GM23248 (cell line): ENCODE results near the gene RHOD. TPM values are rescaled to one million over a fixed set of nuclear protein-coding genes. Genes with fewer than 3 reads are reported as not detected.

ENCODE experiments used
- DNase-seq: peaks from one replicate; pipeline ENCODE4 v3.0.0-alpha.2; 2015
- H2AFZ ChIP-seq: fragments of 200-600 bp; sonication (generic); 2 replicates; pipeline ENCODE4 v1.6.1; 2016; ENCODE audit warnings: antibody characterized with exemption
- H3F3A ChIP-seq: fragments of 200-600 bp; sonication (generic); 2 replicates; pipeline ENCODE4 v1.6.1; 2016; ENCODE audit warnings: mild to moderate bottlenecking, antibody characterized with exemption, mixed run types; ENCODE audit not compliant: insufficient read depth
- H3K27ac ChIP-seq: fragments of 200-600 bp; sonication (generic); 2 replicates; pipeline ENCODE4 v1.5.1; 2016; ENCODE audit warnings: mild to moderate bottlenecking
- H3K27me3 ChIP-seq: fragments of 200-600 bp; sonication (generic); replicated peaks from 2 replicates; pipeline ENCODE4 v1.6.1; 2016; ENCODE audit warnings: mild to moderate bottlenecking; ENCODE audit not compliant: insufficient read depth
- H3K36me3 ChIP-seq: fragments of 200-600 bp; sonication (generic); 2 replicates; pipeline ENCODE4 v1.6.1; 2016; ENCODE audit warnings: low read depth, mild to moderate bottlenecking
- H3K4me1 ChIP-seq: fragments of 200-600 bp; sonication (generic); 2 replicates; pipeline ENCODE4 v1.6.1; 2016; ENCODE audit warnings: mild to moderate bottlenecking; ENCODE audit not compliant: insufficient read depth
- H3K4me2 ChIP-seq: fragments of 200-600 bp; sonication (generic); one replicate; pipeline ENCODE4 v1.6.1; 2016; ENCODE audit warnings: mild to moderate bottlenecking; ENCODE audit not compliant: unreplicated experiment
- H3K4me3 ChIP-seq: fragments of 200-600 bp; sonication (generic); 2 replicates; pipeline ENCODE4 v1.5.1; 2016; ENCODE audit warnings: mild to moderate bottlenecking
- H3K79me2 ChIP-seq: fragments of 200-600 bp; sonication (generic); 2 replicates; pipeline ENCODE4 v1.6.1; 2016; ENCODE audit warnings: mild to moderate bottlenecking; ENCODE audit not compliant: insufficient read depth
- H3K9ac ChIP-seq: fragments of 200-600 bp; sonication (generic); 2 replicates; pipeline ENCODE4 v1.6.1; 2016; ENCODE audit warnings: mild to moderate bottlenecking
- H3K9me2 ChIP-seq: fragments of 200-600 bp; sonication (generic); 2 replicates; pipeline ENCODE4 v1.6.1; 2016; ENCODE audit warnings: mixed run types, mild to moderate bottlenecking, moderate library complexity; ENCODE audit not compliant: insufficient read depth
- H3K9me3 ChIP-seq: fragments of 200-600 bp; sonication (generic); one replicate; pipeline ENCODE4 v1.6.1; 2017; ENCODE audit warnings: low read depth
- H4K20me1 ChIP-seq: fragments of 200-600 bp; sonication (generic); 2 replicates; pipeline ENCODE4 v1.6.0; 2016; ENCODE audit not compliant: insufficient read depth
- EZH2 ChIP-seq: fragments of 200-600 bp; sonication (generic); IDR thresholded peaks from 2 replicates; pipeline ENCODE4 v1.6.1; 2018; ENCODE audit warnings: antibody characterized with exemption, mild to moderate bottlenecking; ENCODE audit not compliant: insufficient read depth, poor library complexity, severe bottlenecking
- EZH2phosphoT487 ChIP-seq: fragments of 200-600 bp; sonication (generic); IDR thresholded peaks from 2 replicates; pipeline ENCODE4 v1.6.1; 2018; ENCODE audit warnings: antibody characterized with exemption, moderate library complexity, mild to moderate bottlenecking, low read depth; ENCODE audit not compliant: insufficient read depth
- WGBS, 2 experiments: methylation state at CpG; one replicate each; pipeline ENCODE4 v1.1.6; 2015 to 2017; ENCODE audit warnings: low lambda C conversion rate in 2 of 2, low coverage in 1 of 2; ENCODE audit errors: missing lambda C conversion rate in 2 of 2; 5-methylcytosine and 5-hydroxymethylcytosine counted together
- in situ Hi-C: fragments of 300-500 bp; cut with MboI; formaldehyde crosslinking; loops from 2 replicates; pipeline ENCODE4 v1.15.0; 2020
- polyA plus RNA-seq: library from polyadenylated mRNA; unstranded; fragments of >200 nt; fragmentation: Nextera tagmentation; extraction: Ambion mirVana; gene quantifications from 2 replicates; pipeline ENCODE4 v1.2.1, GENCODE V29; 2016
- total RNA-seq: library from RNA; depleted of rRNA; stranded (reverse); fragments of >200 nt; shearing (Covaris generic); gene quantifications from 2 replicates; pipeline ENCODE4 v1.2.3, GENCODE V29; 2014

The RHOD gene
- total and polyA plus RNA-seq, 2 experiments from 2014 or later: 28.7 to 32.3 TPM

- no peaks in the 10 kb centered on the region for H3K36me3 ChIP-seq
- H3K4me1 ChIP-seq: no peaks in the 10 kb centered on the region
- H3K27ac ChIP-seq: no peak overlapping the region
- TF ChIP-seq EZH2phosphoT487 (no peak), EZH2 (no peak)
- no peaks in the 10 kb centered on the region for H3K79me2 ChIP-seq
- no peak overlapping the region for H3K4me3 ChIP-seq
- H3K4me2 ChIP-seq: no peak overlapping the region
- DNase-seq: no peak
- no peaks in the 10 kb centered on the region for H3K27me3 ChIP-seq
- H3K9me3 ChIP-seq: no peaks in the 10 kb centered on the region
- no peaks in the 10 kb centered on the region for H4K20me1 ChIP-seq
- no peak overlapping the region for H2AFZ ChIP-seq
- no peak overlapping the region for H3K9ac ChIP-seq
- in situ Hi-C loops: no loop called here
- 54 to 57% methylated on average over 6 of the region's 6 CpGs for WGBS, 2 experiments
- no peaks in the 10 kb centered on the region for H3K9me2 ChIP-seq
- no peaks in the 10 kb centered on the region for H3F3A ChIP-seq
Measured at GRCh38 chr11:67098799-67099429, 42.3 kb downstream of the RHOD start.

GRCh38 chr11:67099831-67100324 lies 43.2 kb downstream of the RHOD start:
- H2AFZ ChIP-seq: no peak overlapping the region

GRCh38 chr11:67102664-67103063 lies 46.0 kb downstream of the RHOD start:
- Histone ChIP-seq H2AFZ (no peak overlapping the region), H3K27ac (no peak overlapping the region), H4K20me1 (no peaks in the 10 kb centered on the region), H3K4me1 (no peaks in the 10 kb centered on the region), H3K9me3 (no peaks in the 10 kb centered on the region), H3K79me2 (no peaks in the 10 kb centered on the region), H3K27me3 (no peaks in the 10 kb centered on the region), H3K36me3 (no peaks in the 10 kb centered on the region), H3K9me2 (no peaks in the 10 kb centered on the region), H3F3A (no peaks in the 10 kb centered on the region), H3K9ac (no peak overlapping the region), H3K4me3 (no peak overlapping the region), H3K4me2 (no peak overlapping the region)
- TF ChIP-seq EZH2phosphoT487 (no peak), EZH2 (no peak)
- no peak for DNase-seq
- in situ Hi-C loops: no loop called here
- 92 to 96% methylated on average over 6 to 8 of the region's 8 CpGs for WGBS, 2 experiments

More at GRCh38 chr11:67099831-67100324, 43.2 kb downstream of the RHOD start:
- WGBS, 2 experiments: 91 to 96% methylated on average over 6 of the region's 6 CpGs
- no peak for DNase-seq
- in situ Hi-C loops: no loop called here
- no peaks in the 10 kb centered on the region for H3K36me3 ChIP-seq
- H3K4me2 ChIP-seq: no peak overlapping the region
- no peaks in the 10 kb centered on the region for H3F3A ChIP-seq
- no peaks in the 10 kb centered on the region for H3K27me3 ChIP-seq
- H3K4me1 ChIP-seq: no peaks in the 10 kb centered on the region
- no peak overlapping the region for H3K4me3 ChIP-seq
- no peaks in the 10 kb centered on the region for H3K79me2 ChIP-seq
- no peaks in the 10 kb centered on the region for H3K9me2 ChIP-seq
- H4K20me1 ChIP-seq: no peaks in the 10 kb centered on the region
- no peaks in the 10 kb centered on the region for H3K9me3 ChIP-seq
- no peak overlapping the region for H3K9ac ChIP-seq
- H3K27ac ChIP-seq: no peak overlapping the region
- TF ChIP-seq EZH2 (no peak), EZH2phosphoT487 (no peak)

- H3K4me1 ChIP-seq: 0 out of 2 replicates have a peak, but pooled peaks cover under 1% of the 10 kb centered on the region
- DNase-seq: no peak
- no peaks in the 10 kb centered on the region for H3K9me2 ChIP-seq
- H3K4me2 ChIP-seq: no peak overlapping the region
- no peaks in the 10 kb centered on the region for H3K9me3 ChIP-seq
- no peaks in the 10 kb centered on the region for H3K27me3 ChIP-seq
- in situ Hi-C loops: no loop called here
- no peak overlapping the region for H2AFZ ChIP-seq
- H3K4me3 ChIP-seq: no peak overlapping the region
- peaks cover 3% of the 10 kb centered on the region; the same call in 1 of the 2 replicates for H3F3A ChIP-seq
- 72 to 81% methylated on average over 2 of the region's 2 CpGs for WGBS, 2 experiments
- TF ChIP-seq EZH2: no peak
- no peak for TF ChIP-seq EZH2phosphoT487
- no peaks in the 10 kb centered on the region for H3K36me3 ChIP-seq
- no peak overlapping the region for H3K27ac ChIP-seq
- no peaks in the 10 kb centered on the region for H4K20me1 ChIP-seq
- no peaks in the 10 kb centered on the region for H3K79me2 ChIP-seq
- no peak overlapping the region for H3K9ac ChIP-seq
Measured at GRCh38 chr11:67105964-67106363, 49.3 kb downstream of the RHOD start.
